ENCODE data around the gene TMBIM6.
A peak's percentile ranks its signal among the peaks of the same experiment; 100 is the strongest.
"Not testable (repeated sequence)": the region's sequence is repeated elsewhere in the genome, so short reads cannot be mapped to it uniquely, and the experiment has no call there.

The TMBIM6 gene

DNA sequence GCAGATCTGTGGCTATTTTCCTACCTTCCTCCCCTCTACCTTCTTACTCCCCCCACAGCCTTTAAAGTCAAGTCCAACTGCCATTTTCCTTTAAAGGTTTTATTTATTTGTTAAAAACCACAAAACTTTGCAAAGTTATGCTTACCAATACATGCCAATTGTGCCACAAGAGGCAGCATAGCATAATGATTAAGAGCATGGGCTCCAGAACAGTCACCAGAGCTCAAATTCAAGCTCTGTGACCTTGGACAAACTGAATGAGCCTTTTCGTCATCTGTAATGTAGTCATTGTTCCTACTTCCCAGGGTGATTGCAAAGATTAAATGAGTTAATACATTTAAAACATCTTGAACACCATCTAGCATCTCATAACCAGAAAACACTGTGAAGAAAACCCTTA, 21.1 kb upstream of the TMBIM6 start:
- DNase-seq = no peak
- intact Hi-C loops (cut with DNase I) = no loop called here

DNA sequence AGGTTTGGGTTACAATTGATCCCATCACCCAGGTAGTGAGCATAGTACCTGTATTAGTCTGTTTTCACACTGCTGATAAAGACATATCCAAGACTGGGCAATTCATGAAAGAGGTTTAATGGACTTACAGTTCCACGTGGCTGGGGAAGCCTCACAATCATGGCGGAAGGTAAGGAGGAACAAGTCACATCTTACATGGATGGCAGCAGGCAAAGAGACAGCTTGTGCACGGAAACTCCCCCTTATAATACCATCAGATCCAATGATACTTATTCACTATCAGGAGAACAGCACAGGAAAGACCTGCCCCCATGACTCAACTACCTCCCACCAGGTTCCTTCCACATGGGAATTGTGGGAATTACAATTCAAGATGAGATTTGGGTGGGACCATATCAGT, 20.0 kb upstream of the TMBIM6 start:
- intact Hi-C loops (cut with DNase I); DNase-seq: not testable (repeated sequence)

DNA sequence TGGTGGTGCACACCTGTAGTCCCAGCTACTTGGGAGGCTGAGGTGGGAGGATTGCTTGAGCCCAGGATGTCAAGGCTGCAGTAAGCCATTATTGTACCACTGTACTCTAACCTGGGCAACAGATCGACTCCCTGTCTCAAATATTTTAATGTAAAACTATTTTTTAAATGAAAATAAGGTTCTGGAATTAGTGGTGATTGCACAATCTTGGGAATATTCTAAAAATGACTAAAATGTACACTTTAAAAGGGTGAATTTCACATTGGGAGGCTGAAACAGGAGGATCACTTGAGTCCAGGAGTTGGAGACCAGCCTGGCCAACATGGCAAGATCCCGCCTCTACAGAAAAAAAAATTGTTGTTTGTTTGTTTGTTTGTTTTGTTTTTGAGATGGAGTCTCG, 12.9 kb upstream of the TMBIM6 start:
- no peak for DNase-seq
- intact Hi-C loops (cut with DNase I) = no loop called here

DNA sequence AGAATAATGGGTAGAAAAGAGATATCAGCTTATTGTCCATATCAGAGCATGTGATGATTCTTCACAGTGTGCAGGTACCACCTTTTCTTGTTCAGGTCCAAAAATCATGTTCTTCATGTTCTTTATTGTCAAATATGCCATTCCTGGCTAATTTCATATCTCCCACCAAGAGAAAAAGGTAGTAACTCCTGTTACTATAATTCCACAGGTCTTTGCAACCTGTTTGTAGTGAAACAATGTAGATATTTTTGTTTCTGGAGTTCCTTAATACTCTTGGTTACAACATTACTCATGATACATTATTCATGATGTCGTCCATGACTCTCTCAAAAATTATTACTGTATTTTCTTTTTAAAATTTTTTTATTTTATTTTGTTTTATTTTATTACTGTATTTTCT, 11.3 kb upstream of the TMBIM6 start:
- no peak for DNase-seq
- intact Hi-C loops (cut with DNase I) = no loop called here

DNA sequence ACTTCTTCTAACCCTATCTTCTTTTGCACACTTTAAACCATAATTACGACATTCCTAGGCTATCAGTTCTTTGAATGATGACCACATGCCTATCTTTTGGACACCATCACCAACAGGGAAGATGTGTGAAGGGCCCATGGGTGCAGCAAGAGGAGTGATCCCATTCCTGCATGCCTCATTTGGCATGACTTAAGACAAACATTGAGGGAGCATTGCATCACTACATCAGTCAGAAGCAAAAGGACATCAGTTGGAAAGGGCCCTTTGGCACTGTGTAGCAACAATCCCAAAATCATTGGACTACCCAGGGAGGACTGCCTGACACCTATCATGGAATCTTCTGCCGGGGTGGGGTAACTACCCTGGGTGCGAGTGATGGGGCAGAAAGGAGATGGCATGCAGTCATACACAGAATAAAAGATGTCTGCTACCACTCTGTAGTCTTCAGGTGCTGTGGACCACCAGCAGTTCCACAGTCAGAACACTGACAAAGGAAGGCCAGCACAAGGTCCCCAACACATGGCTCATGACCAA, 10.7 kb upstream of the TMBIM6 start:
- intact Hi-C loops (cut with DNase I) = no loop called here
- no peak for DNase-seq

DNA sequence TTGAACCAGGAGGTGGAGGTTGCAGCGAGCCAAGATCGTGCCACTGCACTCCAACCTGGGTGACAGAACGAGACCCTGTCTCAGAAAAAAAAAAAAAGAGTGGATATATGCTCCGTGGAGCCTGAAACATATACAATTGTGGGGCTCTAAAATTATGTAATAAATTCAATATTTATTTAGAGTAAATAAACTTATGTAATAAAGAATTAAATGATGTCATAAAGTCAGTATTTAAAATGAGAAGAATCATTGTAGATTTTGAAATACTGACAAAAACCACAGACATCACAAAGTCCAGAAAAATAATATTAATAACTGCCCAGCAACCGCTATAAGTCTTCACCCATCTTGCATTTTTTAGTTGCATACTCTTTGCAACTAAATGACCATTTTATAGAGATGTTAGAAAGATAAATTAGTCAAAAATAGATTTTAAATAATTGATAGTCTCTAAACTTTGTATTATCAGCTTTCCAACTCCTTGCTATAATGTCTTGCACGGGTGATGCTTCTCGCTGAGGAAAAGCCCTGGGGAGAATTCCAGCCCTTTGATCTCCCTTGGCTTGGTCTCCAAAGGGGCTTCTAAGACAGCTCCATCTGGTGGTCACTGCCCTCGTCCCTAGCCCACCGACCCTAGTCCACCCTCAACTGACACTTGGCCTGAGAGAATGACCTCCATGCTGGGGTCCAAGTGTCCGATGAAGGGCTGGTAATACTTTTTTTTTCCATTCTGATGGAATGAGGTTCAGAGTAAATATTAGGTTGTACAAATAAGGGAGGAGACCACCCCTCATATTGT, 7.9 kb upstream of the TMBIM6 start:
- DNase-seq = no peak

DNA sequence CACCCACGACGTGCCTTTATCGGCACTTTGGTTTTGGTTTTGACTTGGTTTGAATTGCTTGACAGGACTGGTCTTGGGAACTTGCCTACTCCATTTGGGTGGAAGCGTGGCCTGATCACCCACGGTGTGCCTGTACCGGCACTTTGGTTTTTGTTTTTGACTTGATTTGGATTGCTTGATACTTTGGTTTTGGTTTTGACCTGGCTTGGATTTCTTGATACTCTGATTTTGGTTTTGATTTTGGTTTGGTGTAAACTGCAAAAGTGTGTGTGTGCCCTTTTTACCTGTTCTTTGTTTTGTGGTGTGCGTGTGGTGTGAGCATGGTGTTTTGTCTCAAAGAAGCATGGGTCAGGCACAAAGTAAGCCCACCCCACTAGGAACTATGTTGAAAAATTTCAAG, 6.5 kb upstream of the TMBIM6 start:
- DNase-seq; intact Hi-C loops (cut with DNase I): not testable (repeated sequence)

More for the DNA sequence above, 7.9 kb upstream of the TMBIM6 start:
- intact Hi-C loops (cut with DNase I) = no loop called here

DNA sequence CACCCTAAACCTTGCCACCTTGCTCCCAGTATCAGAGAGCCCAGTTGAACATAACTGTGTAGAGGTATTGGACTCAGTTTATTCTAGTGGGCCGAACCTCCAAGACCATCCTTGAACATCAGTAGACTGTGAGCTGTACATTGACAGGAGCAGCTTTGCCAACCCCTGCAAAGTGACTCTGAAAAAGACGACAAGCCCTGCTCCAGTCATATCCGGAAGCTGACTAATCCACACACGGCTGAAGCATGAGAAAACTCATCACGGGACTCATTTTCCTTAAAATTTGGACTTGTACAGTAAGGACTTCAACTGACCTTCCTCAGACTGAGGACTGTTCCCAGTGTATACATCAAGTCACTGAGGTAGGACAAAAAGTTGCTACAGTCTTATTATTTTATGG, 2.6 kb upstream of the TMBIM6 start:
- DNase-seq; intact Hi-C loops (cut with DNase I): not testable (repeated sequence)

DNA sequence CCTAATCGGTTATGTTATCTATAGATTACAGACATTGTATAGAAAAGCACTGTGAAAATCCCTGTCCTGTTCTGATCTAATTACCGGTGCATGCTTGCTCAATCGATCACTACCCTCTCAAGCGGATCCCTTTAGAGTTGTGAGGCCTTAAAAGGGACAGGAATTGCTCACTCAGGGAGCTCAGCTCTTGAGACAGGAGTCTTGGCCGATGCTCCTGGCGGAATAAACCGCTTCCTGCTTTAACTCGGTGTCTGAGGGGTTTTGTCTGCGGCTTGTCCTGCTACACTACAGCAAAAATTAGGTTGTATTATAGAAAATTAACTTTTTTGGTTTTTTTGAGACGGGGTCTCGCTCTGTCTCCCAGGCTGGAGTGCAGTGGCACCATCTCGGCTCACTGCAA, 1.1 kb upstream of the TMBIM6 start:
- intact Hi-C loops (cut with DNase I); DNase-seq: not testable (repeated sequence)

DNA sequence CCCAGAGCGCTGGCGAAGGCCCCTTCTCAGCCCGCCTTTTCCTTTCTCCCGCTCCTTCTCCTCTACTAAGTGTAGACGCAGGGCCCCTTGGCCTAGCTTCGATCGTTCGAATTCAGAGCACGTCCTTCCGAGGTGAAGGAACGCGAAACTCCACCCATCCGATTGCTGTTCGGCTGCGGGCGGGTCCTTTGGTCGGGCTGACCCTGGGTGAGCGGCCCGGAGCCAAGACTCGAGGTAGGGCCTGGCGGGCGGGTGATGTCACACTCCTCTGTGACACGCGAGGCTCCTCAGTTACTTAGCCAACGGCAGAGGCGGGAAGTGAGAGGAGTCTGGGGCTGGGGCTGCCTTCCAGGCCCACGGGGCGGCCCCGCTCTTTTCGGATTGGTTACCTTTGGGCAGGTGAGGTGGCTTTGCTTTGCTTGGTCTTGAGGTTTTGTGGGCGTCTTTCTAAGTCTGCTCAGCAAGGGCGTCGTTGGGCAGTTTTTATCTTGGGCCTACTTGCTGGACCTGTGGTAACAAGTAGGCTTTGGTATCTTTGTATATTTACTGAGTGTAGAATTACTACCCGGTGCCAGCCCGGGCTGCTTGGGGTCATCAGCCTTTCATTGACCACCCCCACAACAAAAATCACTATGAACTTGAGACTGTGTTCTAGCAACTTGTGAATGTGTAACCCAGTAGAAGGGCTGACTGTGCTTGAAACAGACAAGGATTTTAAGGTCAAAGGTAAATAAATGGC, 694 bp downstream of the TMBIM6 start:
- peak in 26 of 42 donors; percentile 33 to 84 (median 63) for DNase-seq
- intact Hi-C loops (cut with DNase I) = no loop called here

DNA sequence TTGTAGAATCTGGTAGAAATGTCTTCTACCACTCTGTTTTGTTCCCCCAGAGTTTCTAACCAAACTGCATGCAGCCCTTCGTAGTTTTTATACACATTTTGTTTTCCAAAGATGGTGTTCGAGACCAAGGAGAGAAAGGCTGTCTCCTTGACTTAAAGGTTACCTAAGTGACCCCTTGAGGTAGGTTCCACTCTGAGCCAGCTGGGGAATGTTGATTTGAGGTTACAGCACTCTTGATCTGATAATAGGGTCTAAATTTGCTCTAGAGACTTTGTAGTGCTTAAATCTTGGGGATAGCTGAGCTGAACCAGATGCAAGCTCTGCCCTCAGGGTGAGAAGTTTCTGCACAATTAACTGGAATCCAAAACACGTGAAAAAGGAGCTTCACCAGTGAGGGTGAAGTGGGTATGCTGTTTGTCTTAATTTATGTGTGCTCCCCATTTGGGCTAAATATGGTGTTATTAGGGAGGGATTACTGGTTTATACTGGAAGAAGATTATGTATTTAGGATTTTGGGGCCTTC, 3.1 kb downstream of the TMBIM6 start:
- no peak for DNase-seq
- intact Hi-C loops (cut with DNase I) = no loop called here

DNA sequence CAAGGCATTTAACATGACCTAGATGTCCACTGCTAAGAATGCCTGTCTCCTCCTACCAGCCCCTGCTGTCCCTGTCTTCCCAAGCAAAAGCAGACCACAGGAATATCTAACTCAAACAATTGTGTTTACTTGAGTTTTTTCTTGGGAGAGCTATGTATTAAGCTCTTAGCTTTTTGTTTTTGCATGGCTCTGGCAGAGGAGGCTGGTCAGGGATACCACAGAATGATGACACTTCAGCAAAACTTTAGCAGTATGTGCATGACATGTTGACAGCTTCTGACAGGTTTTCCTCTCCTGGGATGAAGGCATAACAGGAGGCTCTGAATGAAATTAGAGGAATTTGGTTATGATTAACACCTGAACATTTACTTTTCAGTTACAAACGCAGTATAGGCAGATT, 6.9 kb downstream of the TMBIM6 start:
- intact Hi-C loops (cut with DNase I) = no loop called here
- no peak for DNase-seq

DNA sequence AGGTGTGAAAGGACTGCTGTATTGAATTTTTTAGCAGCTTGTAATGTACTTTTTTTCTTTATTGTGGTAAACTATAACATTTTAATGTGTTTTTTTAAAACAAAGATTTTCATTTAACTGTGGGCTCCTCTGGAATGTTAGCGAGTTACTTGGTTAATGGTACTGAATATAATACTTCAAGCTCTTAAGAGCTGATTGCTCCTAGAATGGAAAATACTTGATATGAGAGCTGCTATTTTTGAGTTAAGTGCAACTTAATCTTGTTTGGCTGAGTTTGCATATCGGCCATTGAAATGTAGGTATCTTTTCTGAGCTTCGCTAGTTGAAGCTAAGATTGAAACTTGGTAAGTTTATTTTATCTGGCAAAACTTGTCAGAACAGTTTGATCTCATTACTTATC, 7.4 kb downstream of the TMBIM6 start:
- DNase-seq = no peak
- intact Hi-C loops (cut with DNase I) = no loop called here

DNA sequence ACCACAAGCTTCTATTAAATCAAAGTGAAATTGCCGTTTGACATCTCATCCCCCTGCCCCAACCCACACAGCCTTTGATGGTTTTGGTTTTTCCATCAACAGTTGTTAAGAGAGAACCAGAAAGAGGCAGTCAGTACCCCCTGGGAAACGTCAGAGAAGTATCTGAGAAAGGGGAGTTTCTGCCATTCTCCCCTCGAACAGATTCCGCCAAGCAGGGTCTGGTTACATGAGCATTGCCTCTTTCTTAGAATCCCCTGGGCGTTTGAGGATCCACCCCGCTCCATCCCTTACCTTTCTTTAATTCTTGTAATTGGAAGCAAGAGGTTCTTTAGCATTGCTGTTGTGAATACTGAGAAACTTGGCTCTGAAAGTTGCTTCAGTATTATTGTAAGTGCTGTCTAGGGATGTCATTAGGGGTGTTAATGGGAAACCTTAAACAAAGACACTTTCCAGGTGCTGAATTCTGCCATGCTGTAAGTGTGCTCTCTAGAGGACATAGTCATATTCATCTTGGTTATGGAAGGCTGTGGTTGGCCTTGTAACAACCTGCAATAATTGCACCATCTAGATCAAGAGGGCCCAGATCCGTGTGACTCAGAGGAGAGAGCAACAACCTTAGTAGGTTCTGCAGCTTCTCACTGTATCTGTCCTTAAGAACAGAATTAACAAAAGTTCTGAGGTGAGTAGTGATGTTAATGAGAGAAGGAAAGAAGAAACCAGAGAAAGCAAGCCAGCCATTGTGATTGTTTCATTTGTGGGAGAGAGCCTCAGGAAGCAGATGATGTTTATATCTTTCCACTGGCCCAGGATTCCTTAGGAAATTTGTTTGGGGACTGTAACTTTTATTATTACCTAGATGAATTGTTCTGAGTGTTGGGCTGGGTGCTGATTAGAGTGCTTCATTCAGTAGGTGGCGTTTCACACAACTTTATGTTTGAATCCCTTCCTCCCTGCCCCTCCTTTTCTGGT, 9.0 kb downstream of the TMBIM6 start:
- no peak for DNase-seq
- intact Hi-C loops (cut with DNase I) = no loop called here

DNA sequence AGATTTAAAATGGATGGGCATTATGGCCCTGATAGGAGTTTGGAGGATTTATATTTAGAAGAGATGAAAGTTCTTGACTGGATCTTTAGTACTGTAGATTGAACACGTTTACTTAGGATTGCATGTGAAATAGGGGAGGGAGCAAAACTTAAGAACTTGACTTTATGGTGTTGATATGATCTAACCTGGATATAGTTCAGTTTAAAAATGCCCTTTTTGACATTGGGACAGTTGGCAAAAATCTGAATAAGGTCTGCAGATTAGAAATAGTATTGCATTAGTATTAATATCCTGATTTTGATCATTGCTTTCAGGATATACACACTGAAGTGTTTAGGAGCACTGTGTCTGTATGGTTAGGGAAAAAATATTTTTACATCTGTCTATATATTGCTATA, 9.6 kb downstream of the TMBIM6 start:
- intact Hi-C loops (cut with DNase I) = no loop called here
- DNase-seq = no peak

DNA sequence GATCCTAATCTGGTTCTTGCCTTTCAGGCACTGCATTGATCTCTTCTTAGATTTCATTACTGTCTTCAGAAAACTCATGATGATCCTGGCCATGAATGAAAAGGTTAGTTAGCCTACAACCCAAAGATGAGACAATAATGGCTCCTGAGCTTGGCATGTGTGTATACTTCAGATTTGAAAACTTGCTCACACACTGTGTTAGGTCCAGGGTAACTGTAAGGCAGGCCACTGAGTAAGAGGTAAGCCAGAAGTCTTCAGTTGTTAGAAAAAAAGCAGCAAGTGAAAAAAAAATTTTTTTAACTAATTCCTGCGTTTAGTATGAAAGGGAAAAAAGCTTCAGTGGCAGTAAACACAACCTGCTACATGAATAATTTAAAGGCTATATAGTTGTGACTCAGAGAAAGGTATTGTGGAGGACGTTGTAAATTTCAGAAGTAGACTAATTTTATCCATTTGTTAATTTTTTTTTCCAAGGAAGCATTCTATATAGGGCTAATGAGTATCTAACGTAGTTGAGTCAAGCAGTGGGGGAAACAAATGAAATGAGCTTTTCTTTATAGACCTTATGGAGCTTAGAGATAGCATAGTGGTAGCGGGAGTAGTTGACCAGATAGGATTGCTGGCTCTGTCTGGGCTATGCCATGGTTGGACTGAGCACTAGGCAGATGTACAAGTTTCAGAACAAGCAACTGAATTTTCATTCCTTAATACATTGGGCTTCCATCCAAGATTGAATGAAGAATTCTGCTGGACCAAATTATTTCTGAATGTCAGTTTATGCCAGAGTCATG, 20.5 kb downstream of the TMBIM6 start:
- intact Hi-C loops (cut with DNase I) = no loop called here
- no peak for DNase-seq

DNA sequence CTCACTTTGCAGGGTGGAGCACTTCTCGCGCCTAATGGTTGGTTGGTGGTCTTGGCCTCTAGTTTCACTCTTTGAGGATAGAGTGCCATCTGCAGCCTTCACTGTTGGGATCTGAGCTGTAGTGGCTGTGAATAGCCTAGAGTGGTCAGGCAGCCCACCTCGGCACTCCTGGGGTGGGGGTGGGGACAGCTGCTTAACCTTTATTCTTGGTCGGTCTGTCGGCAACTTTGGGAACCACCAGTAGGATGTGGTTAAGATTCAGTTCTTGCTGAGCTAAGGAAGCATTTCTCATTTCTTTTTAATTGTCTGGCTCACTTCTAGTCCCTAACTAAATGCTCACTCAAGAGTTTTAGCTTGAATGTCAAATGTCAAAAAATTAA, 21.1 kb downstream of the TMBIM6 start:
- no peak for DNase-seq
- intact Hi-C loops (cut with DNase I) = no loop called here

DNA sequence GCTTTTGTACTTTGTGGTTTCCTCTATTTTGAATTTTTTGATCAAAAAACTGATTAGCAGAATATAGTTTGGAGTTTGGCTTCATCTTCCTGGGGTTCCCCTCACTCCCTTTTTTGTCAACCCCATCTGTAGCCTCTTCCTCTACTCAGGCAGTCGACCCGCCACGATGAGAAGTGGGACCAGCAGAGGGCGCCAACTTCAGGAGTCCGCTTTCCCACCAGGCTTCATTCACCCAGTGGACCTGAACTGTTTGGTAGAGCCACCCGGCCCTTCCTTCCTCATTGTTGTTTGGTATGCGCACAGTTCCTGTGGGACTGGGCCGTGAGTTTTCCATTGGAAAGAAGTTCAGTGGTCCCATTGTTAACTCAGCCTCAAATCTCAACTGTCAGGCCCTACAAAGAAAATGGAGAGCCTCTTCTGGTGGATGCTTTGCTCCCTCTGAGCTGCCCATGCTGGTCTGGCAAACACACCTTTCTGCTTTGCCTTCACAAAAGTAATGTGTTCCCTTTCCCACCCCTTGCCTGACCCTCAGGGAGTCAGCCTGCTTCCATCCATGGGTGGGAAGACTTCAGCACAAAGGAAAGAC, 21.7 kb downstream of the TMBIM6 start:
- intact Hi-C loops (cut with DNase I) = no loop called here
- peak; percentile 42 to 89 (median 73) for DNase-seq

Measured in head of caudate nucleus (tissue), 42 donors.